HG02870 (cell line): ENCODE data around the gene OR5K2.

ENCODE experiments used
- ATAC-seq: cut with Tn5 transposase; IDR thresholded peaks from one replicate; pipeline ENCODE4 v1.9.1; 2021; ENCODE audit warnings: mild to moderate bottlenecking, moderate library complexity; ENCODE audit not compliant: unreplicated experiment

OR5K2 gene

GRCh38 chr3:98497381-98497780 is at the start of gene OR5K2:
OR5K2 (plus strand) TSS chr3:98497681; CDS start chr3:98497681, 0 bp downstream.
- ATAC-seq, result no peak

- ATAC-seq, result no peak
These were observed 47.8 kb upstream of the OR5K2 start for GRCh38 chr3:98449606-98450193.

GRCh38 chr3:98450372-98450771 is 47.1 kb upstream of the OR5K2 start:
- no peak for ATAC-seq

- no peak for ATAC-seq
These were observed 43.7 kb upstream of the OR5K2 start for GRCh38 chr3:98453827-98454226.

- ATAC-seq, result no peak
These were observed 42.6 kb upstream of the OR5K2 start for GRCh38 chr3:98454929-98455328.

- no peak for ATAC-seq
These were observed 39.9 kb upstream of the OR5K2 start for GRCh38 chr3:98457543-98457942.

GRCh38 chr3:98460220-98460619 is 37.3 kb upstream of the OR5K2 start:
- no peak for ATAC-seq

GRCh38 chr3:98462901-98463300 is 34.6 kb upstream of the OR5K2 start, which contains the start of gene OR5K1:
OR5K1 (plus strand) TSS chr3:98463201; CDS start chr3:98469577, 6,376 bp downstream.
- ATAC-seq, result no peak

- no peak for ATAC-seq
These were observed 14.6 kb upstream of the OR5K2 start for GRCh38 chr3:98482717-98483482.

GRCh38 chr3:98483626-98484025 is 13.9 kb upstream of the OR5K2 start:
- ATAC-seq, result no peak

- no peak for ATAC-seq
These were observed 2.5 kb downstream of the OR5K2 start for GRCh38 chr3:98500019-98500418.

- no peak for ATAC-seq
These were observed 3.8 kb downstream of the OR5K2 start for GRCh38 chr3:98501270-98501669.

- no peak for ATAC-seq
These were observed 4.5 kb downstream of the OR5K2 start for GRCh38 chr3:98501863-98502576.

- ATAC-seq, result no peak
These were observed 7.1 kb downstream of the OR5K2 start for GRCh38 chr3:98504539-98504938.

- ATAC-seq, result no peak
These were observed 11.1 kb downstream of the OR5K2 start for GRCh38 chr3:98508582-98508981.

- ATAC-seq, result no peak
These were observed 15.1 kb downstream of the OR5K2 start for GRCh38 chr3:98512576-98512975.

GRCh38 chr3:98513091-98513511 is 15.6 kb downstream of the OR5K2 start:
- no peak for ATAC-seq

- ATAC-seq, result no peak
These were observed 16.3 kb downstream of the OR5K2 start for GRCh38 chr3:98513736-98514135.

GRCh38 chr3:98514948-98515347 is 17.5 kb downstream of the OR5K2 start:
- no peak for ATAC-seq

- ATAC-seq, result no peak
These were observed 21.3 kb downstream of the OR5K2 start for GRCh38 chr3:98518816-98519215.

- ATAC-seq, result no peak
These were observed 21.9 kb downstream of the OR5K2 start for GRCh38 chr3:98519351-98519750.
